IMR-90 (cell line): ENCODE measurements around the gene DYSF. TPM values are rescaled to one million over a fixed set of nuclear protein-coding genes. Genes with fewer than 3 reads are reported as not detected.

Experiments used
- ATAC-seq: fragments of 200-7000 bp; cut with Tn5 transposase; 2 replicates; pipeline ENCODE4 v1.9.1; 2020; ENCODE audit warnings: low read depth, mild to moderate bottlenecking, moderate library complexity
- BruUV-seq: library from RNA; stranded (reverse); fragments of 400-500 nt; replicated peaks from 2 replicates; lab custom pipeline; 2021; lab: Mats Ljungman, UMichigan
- CTCF ChIA-PET: fragments of 300-600 bp; formaldehyde crosslinking; extraction: SDS; loops from one replicate; lab custom pipeline; 2021; ENCODE audit warnings: antibody characterized with exemption; lab: Yijun Ruan, JAX
- POLR2A ChIA-PET: fragments of 300-600 bp; sonication (Branson Sonifier 250); formaldehyde crosslinking; loops from one replicate; lab custom pipeline; 2022; ENCODE audit warnings: antibody characterized with exemption; ENCODE audit not compliant: unreplicated experiment; lab: Charles Lee
- DNase-seq: peaks from one replicate; pipeline ENCODE4 v3.0.0; 2013
- H2AFZ ChIP-seq: replicated peaks from 2 replicates; pipeline ENCODE3; 2013; ENCODE audit warnings: low read length, mild to moderate bottlenecking; ENCODE audit not compliant: poor library complexity
- H2AK5ac ChIP-seq: 2 replicates; pipeline ENCODE4 v1.6.1; 2013; ENCODE audit warnings: low read depth, low read length, inconsistent platforms
- H2AK9ac ChIP-seq: replicated peaks from 2 replicates; pipeline ENCODE3; 2013; ENCODE audit warnings: mild to moderate bottlenecking, low read depth, low read length, moderate library complexity; ENCODE audit not compliant: poor library complexity
- H2BK120ac ChIP-seq: 2 replicates; pipeline ENCODE4 v1.6.1; 2013; ENCODE audit warnings: low read depth, low read length, inconsistent platforms
- H2BK15ac ChIP-seq: 3 replicates; pipeline ENCODE4 v1.6.1; 2013; ENCODE audit warnings: low read depth, low read length, inconsistent platforms
- H2BK20ac ChIP-seq: 2 replicates; pipeline ENCODE4 v1.6.1; 2013; ENCODE audit warnings: low read depth, mild to moderate bottlenecking, inconsistent platforms, low read length, moderate library complexity
- H2BK5ac ChIP-seq: 2 replicates; pipeline ENCODE4 v1.6.1; 2013; ENCODE audit warnings: mild to moderate bottlenecking, low read depth, low read length, inconsistent platforms; ENCODE audit not compliant: poor library complexity, severe bottlenecking
- H3K14ac ChIP-seq: replicated peaks from 2 replicates; pipeline ENCODE4 v1.6.1; 2013; ENCODE audit warnings: low read depth, low read length, inconsistent platforms
- H3K18ac ChIP-seq: 2 replicates; pipeline ENCODE4 v1.6.1; 2013; ENCODE audit warnings: low read depth, low read length, control low read depth
- H3K23ac ChIP-seq: 2 replicates; pipeline ENCODE4 v1.6.1; 2013; ENCODE audit warnings: low read depth, low read length, inconsistent platforms
- H3K27ac ChIP-seq: 2 replicates; pipeline ENCODE4 v1.5.1; 2013; ENCODE audit warnings: mild to moderate bottlenecking, control low read depth, low read length; ENCODE audit not compliant: insufficient read depth
- H3K27me3 ChIP-seq: 2 replicates; pipeline ENCODE4 v1.6.1; 2013; ENCODE audit warnings: low read length; ENCODE audit not compliant: control insufficient read depth, insufficient read depth
- H3K36me3 ChIP-seq: 2 replicates; pipeline ENCODE4 v1.6.1; 2013; ENCODE audit warnings: low read length, mixed read lengths; ENCODE audit not compliant: control insufficient read depth, insufficient read depth
- H3K4ac ChIP-seq: 2 replicates; pipeline ENCODE4 v1.6.1; 2013; ENCODE audit warnings: low read depth, low read length, inconsistent platforms
- H3K4me1 ChIP-seq: 2 replicates; pipeline ENCODE4 v1.6.1; 2013; ENCODE audit warnings: low read length, mixed read lengths; ENCODE audit not compliant: control insufficient read depth, insufficient read depth
- H3K4me2 ChIP-seq: 2 replicates; pipeline ENCODE4 v1.6.1; 2013; ENCODE audit warnings: low read depth, mild to moderate bottlenecking, control low read depth, low read length, moderate library complexity
- H3K4me3 ChIP-seq: 2 replicates; pipeline ENCODE4 v1.5.1; 2013; ENCODE audit warnings: low read depth, mild to moderate bottlenecking, control low read depth, low read length, moderate library complexity; ENCODE audit not compliant: insufficient read depth
- H3K56ac ChIP-seq: 2 replicates; pipeline ENCODE4 v1.6.1; 2013; ENCODE audit warnings: low read length, inconsistent platforms; ENCODE audit not compliant: insufficient read depth; ENCODE audit errors: extremely low read depth
- H3K79me1 ChIP-seq, 2 experiments: 2 replicates each; pipeline ENCODE4 v1.6.1; 2013; ENCODE audit warnings: low read length in 2 of 2, inconsistent platforms in 1 of 2, low read depth in 1 of 2
- H3K9ac ChIP-seq: 2 replicates; pipeline ENCODE4 v1.6.1; 2013; ENCODE audit warnings: low read depth, low read length, control low read depth
- H3K9me1 ChIP-seq: 2 replicates; pipeline ENCODE4 v1.6.1; 2013; ENCODE audit warnings: low read length, inconsistent platforms; ENCODE audit not compliant: insufficient read depth
- H3K9me3 ChIP-seq: 2 replicates; pipeline ENCODE4 v1.6.1; 2013; ENCODE audit warnings: low read length; ENCODE audit not compliant: control insufficient read depth, insufficient read depth
- H4K20me1 ChIP-seq: 2 replicates; pipeline ENCODE4 v1.6.1; 2013; ENCODE audit warnings: low read length, inconsistent platforms; ENCODE audit not compliant: insufficient read depth
- H4K5ac ChIP-seq: 2 replicates; pipeline ENCODE4 v1.6.1; 2013; ENCODE audit warnings: mild to moderate bottlenecking, low read depth, low read length, control low read depth
- H4K8ac ChIP-seq, 2 experiments: 2 replicates each; pipeline ENCODE4 v1.6.1; 2013; ENCODE audit warnings: low read depth in 2 of 2, low read length in 2 of 2, control low read depth in 1 of 2, inconsistent platforms in 1 of 2
- H4K91ac ChIP-seq: 2 replicates; pipeline ENCODE4 v1.6.1; 2013; ENCODE audit warnings: low read depth, low read length, inconsistent platforms; ENCODE audit not compliant: insufficient read depth
- CEBPB ChIP-seq: IDR thresholded peaks from 2 replicates; pipeline ENCODE4 v1.6.1; 2012; ENCODE audit warnings: low read depth, low read length, improper control_type of control experiment
- CHD1 ChIP-seq: IDR thresholded peaks from 2 replicates; pipeline ENCODE4 v1.6.1; 2012; ENCODE audit warnings: low read depth, low read length, improper control_type of control experiment
- NFE2L2 ChIP-seq: fragments of 150-350 bp; IDR thresholded peaks from 2 replicates; pipeline ENCODE4 v1.6.1; 2016; ENCODE audit warnings: low read depth, mild to moderate bottlenecking, low read length
- RAD21 ChIP-seq: IDR thresholded peaks from 2 replicates; pipeline ENCODE4 v1.6.1; 2012; ENCODE audit warnings: low read length, improper control_type of control experiment
- WGBS, 2 experiments: methylation state at CpG; one replicate each; pipeline versions ENCODE4 v1.1.5 to v1.1.7; 2013; ENCODE audit warnings: missing lambda C conversion rate in 2 of 2; ENCODE audit not compliant: insufficient read length in 1 of 2; ENCODE audit errors: extremely low coverage in 2 of 2; 5-methylcytosine and 5-hydroxymethylcytosine counted together
- dilution Hi-C: fragments of 300-500 bp; cut with HindIII; formaldehyde crosslinking; loops from one replicate; pipeline ENCODE4 v1.14.3; 2018; ENCODE audit warnings: low sequenced_read_pairs; ENCODE audit not compliant: unreplicated experiment
- in situ Hi-C: fragments of 300-500 bp; cut with MboI; formaldehyde crosslinking; loops from 3 replicates; pipeline ENCODE4 v1.14.3; 2019; ENCODE audit warnings: low sequenced_read_pairs, inconsistent platforms, mixed read lengths
- intact Hi-C: fragments of 100-400 bp; cut with micrococcal nuclease; formaldehyde crosslinking; loops from 2 replicates; pipeline ENCODE4 v1.10.0; 2022
- polyA plus RNA-seq, 3 experiments: library from polyadenylated mRNA; depleted of rRNA; stranded (reverse); fragments of >200 nt; gene quantifications; 2 replicates each; pipeline ENCODE4 v1.2.3, GENCODE V29; 2012; ENCODE audit warnings: low replicate concordance in 1 of 3
- total RNA-seq: library from RNA; depleted of rRNA; stranded (reverse); fragments of >200 nt; gene quantifications from 2 replicates; pipeline ENCODE4 v1.2.3, GENCODE V29; 2012

Gene DYSF
- total and polyA plus RNA-seq, 2 of the 4 experiments (the other 2 are of a cell fraction): 0.09 to 0.18 TPM

DNA sequence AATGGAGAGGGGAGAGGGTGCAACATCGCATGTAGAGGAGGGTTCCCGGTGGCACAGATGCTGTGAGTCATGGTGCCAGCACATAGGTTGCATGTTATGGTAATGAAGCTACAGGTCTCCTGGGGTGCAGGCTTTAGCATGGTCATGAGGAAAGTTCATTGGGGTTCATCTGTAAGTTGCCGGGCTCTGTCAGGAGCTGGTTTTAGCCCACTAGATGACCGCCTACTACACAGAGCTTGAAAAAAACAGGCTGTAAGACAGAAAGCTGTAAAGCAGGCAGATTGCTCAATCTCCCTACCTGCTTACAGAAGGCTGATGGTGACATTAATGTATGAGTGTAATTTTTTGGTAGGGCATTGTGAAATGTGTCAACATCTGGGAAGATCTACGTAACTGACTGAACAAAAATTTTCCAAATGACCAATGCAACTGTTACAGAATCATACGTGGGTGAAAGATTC lies 23.9 kb downstream of the DYSF start:
- Histone ChIP-seq H3K14ac (no peak overlapping the region), H3K18ac (no peak overlapping the region), H3K4me1 (no peaks in the 10 kb centered on the region), H3K23ac (no peak overlapping the region), H3K36me3 (no peaks in the 10 kb centered on the region), H3K4ac (no peak overlapping the region), H2BK120ac (no peak overlapping the region), H2BK5ac (no peak overlapping the region), H2AK5ac (no peak overlapping the region), H3K9me3 (no peaks in the 10 kb centered on the region), H4K5ac (no peak overlapping the region), H3K9me1 (no peaks in the 10 kb centered on the region), H3K56ac (no peak overlapping the region), H3K27me3 (peaks cover 36% of the 10 kb centered on the region), H4K91ac (no peak overlapping the region), H3K79me1 (no peaks in the 10 kb centered on the region), H2AFZ (no peak overlapping the region), H3K9ac (no peak overlapping the region), H2BK20ac (no peak overlapping the region), H4K8ac (no peak overlapping the region), H3K4me3 (no peak overlapping the region), H3K27ac (no peak overlapping the region), H2BK15ac (no peak overlapping the region), H2AK9ac (no peak overlapping the region), H3K4me2 (no peak overlapping the region), H4K20me1 (no peaks in the 10 kb centered on the region)
- in situ Hi-C loops (no loop called here), dilution Hi-C loops (no loop called here), intact Hi-C loops (no loop called here)
- CTCF ChIA-PET: no interaction called here
- POLR2A ChIA-PET: interaction anchor here (0.7 kb wide), 1 partner anchor 347 kb away, joined by 9 read pairs; the partner anchor contains the start of gene MPHOSPH10
- 70% methylated on average over 2 of the region's 6 CpGs; no CpG with 5 or more reads in 1 of the 2 experiments for WGBS, 2 experiments
- TF ChIP-seq NFE2L2 (no peak), RAD21 (no peak), CEBPB (0 out of 2 replicates have a peak, but pooled peaks have one; percentile 24), CHD1 (no peak)
- BruUV-seq: no TSS peak
- ATAC-seq (no peak), DNase-seq (no peak)
